HCT116 (cell line): ENCODE results near the gene KCND2.
"Not testable (repeated sequence)": the region's sequence is repeated elsewhere in the genome, so short reads cannot be mapped to it uniquely, and the experiment has no call there.

Experiments used
- CTCF ChIP-seq, 3 experiments: fragments of 200-600 bp in 1 of 3; sonication (generic) in 1 of 3; IDR thresholded peaks in 2 of 3; conservative IDR thresholded peaks in 1 of 3; 2 replicates each; pipeline ENCODE4 v1.5.1; 2012 to 2017; ENCODE audit warnings: low read depth in 2 of 3, low read length in 2 of 3, antibody characterized with exemption in 1 of 3, borderline replicate concordance in 1 of 3, control low read depth in 1 of 3, mild to moderate bottlenecking in 1 of 3, mixed read lengths in 1 of 3, mixed run types in 1 of 3, moderate library complexity in 1 of 3; ENCODE audit not compliant: insufficient read depth in 1 of 3
- POLR2AphosphoS5 ChIP-seq: IDR thresholded peaks from 2 replicates; pipeline ENCODE4 v1.6.1; 2011; ENCODE audit warnings: mild to moderate bottlenecking, low read depth, low read length, moderate library complexity
- RAD21 ChIP-seq: IDR thresholded peaks from 2 replicates; pipeline ENCODE4 v1.6.1; 2012; ENCODE audit warnings: low read depth, mild to moderate bottlenecking

DNA sequence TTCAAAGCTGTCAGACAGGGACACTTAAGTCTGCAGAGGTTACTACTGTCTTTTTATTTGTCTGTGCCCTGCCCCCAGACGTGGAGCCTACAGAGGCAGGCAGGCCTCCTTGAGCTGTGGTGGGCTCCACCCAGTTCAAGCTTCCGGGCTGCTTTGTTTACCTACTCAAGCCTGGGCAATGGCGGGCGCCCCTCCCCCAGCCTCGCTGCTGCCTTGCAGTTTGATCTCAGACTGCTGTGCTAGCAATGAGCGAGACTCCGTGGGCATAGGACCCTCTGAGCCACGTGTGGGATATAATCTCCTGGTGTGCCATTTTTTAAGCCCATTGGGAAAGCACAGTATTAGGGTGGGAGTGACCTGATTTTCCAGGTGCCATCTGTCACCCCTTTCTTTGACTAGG, 32.6 kb upstream of the KCND2 start:
- not testable (repeated sequence) for TF ChIP-seq POLR2AphosphoS5; RAD21; CTCF (IDR thresholded peaks at IDR 0.05 in 2 of 3, conservative IDR thresholded peaks at IDR 0.05 in 1 of 3; ENCODE audit: borderline replicate concordance in 1 of 3, insufficient read depth in 1 of 3, low read depth in 2 of 3, low read length in 2 of 3)
